ENCODE results near the gene HIF1AN. TPM values are rescaled to one million over a fixed set of nuclear protein-coding genes. Genes with fewer than 3 reads are reported as not detected.

The HIF1AN gene
- total RNA-seq, 1 experiment from 2014 or later = 58.7 TPM

GRCh38 chr10:100607439-100607838, 71.7 kb downstream of the HIF1AN start:
- no peak overlapping the region for H3T11ph ChIP-seq (ENCODE audit: low read length)
- H4K20me1 ChIP-seq (ENCODE audit: control insufficient read depth, insufficient read depth, insufficient read length) = no peaks in the 10 kb centered on the region
- H3K27me3 ChIP-seq (ENCODE audit: insufficient read depth, low read length) = no peaks in the 10 kb centered on the region
- no peak overlapping the region for H3K4ac ChIP-seq (ENCODE audit: low read depth, low read length)
- no peak overlapping the region for H2BK15ac ChIP-seq (ENCODE audit: low read depth, low read length)
- H2BK12ac ChIP-seq (ENCODE audit: insufficient read length, low read depth, low read length) = no peak overlapping the region
- no peak overlapping the region for H2BK120ac ChIP-seq (ENCODE audit: low read depth, low read length, poor library complexity, severe bottlenecking)
- Mint-ChIP-seq H3K4me3 (no peak overlapping the region), H3K36me3 (ENCODE audit: insufficient read depth in 1 of 3, low read depth in 3 of 3) (peaks cover 0 to 4% (median 0%) of the 10 kb centered on the region in 3 experiments; a peak in 3 of 7 replicates), H3K27ac (no peak overlapping the region), H3K27me3 (ENCODE audit: low read depth) (peaks cover 81% of the 10 kb centered on the region), H3K9me3 (peaks cover 10 to 12% of the 10 kb centered on the region in 2 experiments), H3K4me1 (no peaks in the 10 kb centered on the region)
- no peak overlapping the region for H2BK5ac ChIP-seq (ENCODE audit: insufficient read length, low read length)
- no peak overlapping the region for H3K4me2 ChIP-seq (ENCODE audit: insufficient read depth, insufficient read length, low read length)
- no peaks in the 10 kb centered on the region for H3K9me3 ChIP-seq (ENCODE audit: control insufficient read depth, low read depth, low read length)
- H3K56ac ChIP-seq (ENCODE audit: insufficient read length, low read depth, low read length) = no peak overlapping the region
- no peak overlapping the region for H3K14ac ChIP-seq (ENCODE audit: insufficient read depth, low read length)
- no peak overlapping the region for H4K91ac ChIP-seq (ENCODE audit: insufficient read length, low read depth, low read length)
- no peak overlapping the region for H3K23ac ChIP-seq (ENCODE audit: insufficient read length, low read depth, low read length)
- no peaks in the 10 kb centered on the region for H3K4me1 ChIP-seq (ENCODE audit: insufficient read depth, low read length)
- H3K18ac ChIP-seq (ENCODE audit: insufficient read length, low read depth, low read length) = no peak overlapping the region
- no peaks in the 10 kb centered on the region for H3K79me2 ChIP-seq (ENCODE audit: insufficient read depth, low read length)
- H2BK20ac ChIP-seq (ENCODE audit: low read depth, low read length, poor library complexity, severe bottlenecking) = no peak overlapping the region
- no CpG with 5 or more reads among the region's 1 CpG for WGBS (ENCODE audit: extremely low coverage, insufficient read length, low lambda C conversion rate)
- H2AFZ ChIP-seq (ENCODE audit: low read length) = no peak overlapping the region
- no peak overlapping the region for H3K27ac ChIP-seq (ENCODE audit: insufficient read length, low read depth, low read length)
- no peak overlapping the region for H2AK5ac ChIP-seq (ENCODE audit: insufficient read length, low read length)
- DNase-seq = no peak
- no peaks in the 10 kb centered on the region for H3K79me1 ChIP-seq (ENCODE audit: insufficient read depth, low read depth, low read length, poor library complexity, severe bottlenecking)
- H3K9ac ChIP-seq (ENCODE audit: extremely low read depth, insufficient read length, low read length) = no peak overlapping the region
- no peak for TF ChIP-seq CTCF (conservative IDR thresholded peaks at IDR 0.05)
- H3K23me2 ChIP-seq (ENCODE audit: insufficient read length, low read depth, low read length, poor library complexity, severe bottlenecking) = no peaks in the 10 kb centered on the region
- no peak overlapping the region for H4K8ac ChIP-seq (replicated peaks; ENCODE audit: insufficient read length, low read depth, low read length)
- H4K5ac ChIP-seq (ENCODE audit: insufficient read length, low read depth, low read length) = no peak overlapping the region

Other genes starting within 250 kb of the HIF1AN start
- gene BLOC1S2, start 249.3 kb upstream of the HIF1AN start, total RNA-seq (2021) = 69.8 and 75.5 TPM in 2 replicates
- gene PKD2L1, start 205.7 kb upstream of the HIF1AN start, total RNA-seq (2021) = 0.20 TPM in 1 of 2 replicates, not detected in the other
- 354 TPM in 2 replicates for gene SCD, start 188.7 kb upstream of the HIF1AN start, total RNA-seq (2021)
- not detected in 2 replicates for gene WNT8B, start 72.9 kb upstream of the HIF1AN start, total RNA-seq (2021)
- 6.3 and 6.6 TPM in 2 replicates for gene SEC31B, start 16.1 kb upstream of the HIF1AN start, total RNA-seq (2021)
- gene NDUFB8, start 6.1 kb upstream of the HIF1AN start, total RNA-seq (2021) = 194 and 205 TPM in 2 replicates
- not detected in 2 replicates for gene PAX2, start 209.6 kb downstream of the HIF1AN start, total RNA-seq (2021)

Measured in H9 (cell line).